HS-27A (cell line): Measurements from ENCODE around the gene RNF11.
"Not testable (repeated sequence)": the region's sequence is repeated elsewhere in the genome, so short reads cannot be mapped to it uniquely, and the experiment has no call there.

Experiments
- DNase-seq: peaks from one replicate; pipeline ENCODE4 v3.0.0-alpha.2; 2012; ENCODE audit warnings: low read depth, missing footprints

The RNF11 gene

GRCh38 chr1:51235673-51236530, at the start of gene RNF11:
Gene RNF11 (plus strand): TSS chr1:51236273. CDS start chr1:51236757, 484 bp downstream.
- DNase-seq: peak; percentile 64

- DNase-seq: no peak
Measured at GRCh38 chr1:51188230-51188629, 47.8 kb upstream of the RNF11 start.

- peak; percentile 41 for DNase-seq
Measured at GRCh38 chr1:51189421-51190073, 46.5 kb upstream of the RNF11 start.

GRCh38 chr1:51190961-51191360, 45.1 kb upstream of the RNF11 start:
- no peak for DNase-seq

- peak; percentile 59 for DNase-seq
Measured at GRCh38 chr1:51192213-51192843, 43.7 kb upstream of the RNF11 start.

GRCh38 chr1:51193564-51193963, 42.5 kb upstream of the RNF11 start:
- DNase-seq: no peak

GRCh38 chr1:51203121-51203873, 32.8 kb upstream of the RNF11 start:
- no peak for DNase-seq

- DNase-seq: no peak
Measured at GRCh38 chr1:51203874-51204245, 32.2 kb upstream of the RNF11 start.

GRCh38 chr1:51210055-51210454, 26.0 kb upstream of the RNF11 start:
- DNase-seq: no peak

GRCh38 chr1:51210676-51211075, 25.4 kb upstream of the RNF11 start:
- DNase-seq: no peak

GRCh38 chr1:51214615-51215131, 21.4 kb upstream of the RNF11 start:
- DNase-seq: no peak

- DNase-seq: no peak
Measured at GRCh38 chr1:51215169-51215568, 20.9 kb upstream of the RNF11 start.

GRCh38 chr1:51216631-51217030, 19.4 kb upstream of the RNF11 start:
- DNase-seq: no peak

- DNase-seq: no peak
Measured at GRCh38 chr1:51217101-51217500, 19.0 kb upstream of the RNF11 start.

- DNase-seq: no peak
Measured at GRCh38 chr1:51218570-51218969, 17.5 kb upstream of the RNF11 start.

GRCh38 chr1:51219022-51219421, 17.1 kb upstream of the RNF11 start:
- no peak for DNase-seq

GRCh38 chr1:51221529-51221928, 14.5 kb upstream of the RNF11 start:
- not testable (repeated sequence) for DNase-seq

- DNase-seq: no peak
Measured at GRCh38 chr1:51222136-51222787, 13.8 kb upstream of the RNF11 start.

- DNase-seq: no peak
Measured at GRCh38 chr1:51222809-51223208, 13.3 kb upstream of the RNF11 start.

- no peak for DNase-seq
Measured at GRCh38 chr1:51224255-51224654, 11.8 kb upstream of the RNF11 start.

GRCh38 chr1:51227231-51227960, 8.7 kb upstream of the RNF11 start:
- not testable (repeated sequence) for DNase-seq
